Measurements from ENCODE around the gene A3GALT2. TPM values are rescaled to one million over a fixed set of nuclear protein-coding genes. Genes with fewer than 3 reads are reported as not detected.

The A3GALT2 gene
- polyA plus RNA-seq, 1 of the 3 experiments (the other 2 are of a cell fraction): 0.07 TPM

DNA sequence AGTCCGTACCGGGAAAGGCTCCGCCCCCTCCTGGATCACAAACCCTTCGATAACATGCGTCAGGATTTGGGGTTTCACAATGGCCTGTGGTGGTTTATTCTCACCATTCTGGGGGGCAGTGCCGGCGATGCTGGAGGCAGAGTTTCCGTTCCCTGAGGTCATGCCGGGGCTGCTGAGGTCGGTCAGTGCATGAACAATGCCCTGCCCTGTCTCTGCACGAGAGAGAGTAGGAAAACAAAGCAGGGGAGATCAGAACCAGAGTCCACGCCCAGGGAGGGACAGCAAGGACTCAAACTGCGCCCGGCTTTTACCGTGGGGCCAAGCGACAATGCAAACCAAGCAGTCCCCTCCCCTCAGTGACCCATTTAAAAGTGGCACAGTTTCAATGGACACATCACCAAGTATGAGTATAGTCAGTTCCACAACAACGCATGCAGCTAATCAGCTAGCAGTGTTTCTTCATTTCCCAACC, 13.2 kb upstream of the A3GALT2 start:
- no peak overlapping the region for H3K4me2 ChIP-seq

More for the DNA sequence above, 13.2 kb upstream of the A3GALT2 start:
- WGBS (ENCODE audit: low lambda C conversion rate): 90% methylated on average over 16 of the region's 17 CpGs
- no peaks in the 10 kb centered on the region for H3K27me3 ChIP-seq (ENCODE audit: insufficient read depth)
- peaks cover 100% of the 10 kb centered on the region for H3K79me2 ChIP-seq (ENCODE audit: insufficient read depth)
- POLR2A ChIA-PET: no interaction called here
- H3K27ac ChIP-seq (ENCODE audit: low read depth in 2 of 2, low read length in 1 of 2): no peak overlapping the region
- TF ChIP-seq, protein P1, sequence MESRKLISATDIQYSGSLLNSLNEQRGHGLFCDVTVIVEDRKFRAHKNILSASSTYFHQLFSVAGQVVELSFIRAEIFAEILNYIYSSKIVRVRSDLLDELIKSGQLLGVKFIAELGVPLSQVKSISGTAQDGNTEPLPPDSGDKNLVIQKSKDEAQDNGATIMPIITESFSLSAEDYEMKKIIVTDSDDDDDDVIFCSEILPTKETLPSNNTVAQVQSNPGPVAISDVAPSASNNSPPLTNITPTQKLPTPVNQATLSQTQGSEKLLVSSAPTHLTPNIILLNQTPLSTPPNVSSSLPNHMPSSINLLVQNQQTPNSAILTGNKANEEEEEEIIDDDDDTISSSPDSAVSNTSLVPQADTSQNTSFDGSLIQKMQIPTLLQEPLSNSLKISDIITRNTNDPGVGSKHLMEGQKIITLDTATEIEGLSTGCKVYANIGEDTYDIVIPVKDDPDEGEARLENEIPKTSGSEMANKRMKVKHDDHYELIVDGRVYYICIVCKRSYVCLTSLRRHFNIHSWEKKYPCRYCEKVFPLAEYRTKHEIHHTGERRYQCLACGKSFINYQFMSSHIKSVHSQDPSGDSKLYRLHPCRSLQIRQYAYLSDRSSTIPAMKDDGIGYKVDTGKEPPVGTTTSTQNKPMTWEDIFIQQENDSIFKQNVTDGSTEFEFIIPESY (IDR thresholded peaks at IDR 0.05; ENCODE audit: borderline replicate concordance, low read depth): no peak
- no peak for TF ChIP-seq NFIC (IDR thresholded peaks at IDR 0.05; ENCODE audit: borderline replicate concordance)
- TF ChIP-seq RFX5 (IDR thresholded peaks at IDR 0.05; ENCODE audit: low read length): no peak
- no peak for TF ChIP-seq EZH2phosphoT487 (IDR thresholded peaks at IDR 0.05; ENCODE audit: borderline replicate concordance, low read depth)
- no peak for TF ChIP-seq FOXM1 (IDR thresholded peaks at IDR 0.05; ENCODE audit: low read depth)
- TF ChIP-seq, protein P2, sequence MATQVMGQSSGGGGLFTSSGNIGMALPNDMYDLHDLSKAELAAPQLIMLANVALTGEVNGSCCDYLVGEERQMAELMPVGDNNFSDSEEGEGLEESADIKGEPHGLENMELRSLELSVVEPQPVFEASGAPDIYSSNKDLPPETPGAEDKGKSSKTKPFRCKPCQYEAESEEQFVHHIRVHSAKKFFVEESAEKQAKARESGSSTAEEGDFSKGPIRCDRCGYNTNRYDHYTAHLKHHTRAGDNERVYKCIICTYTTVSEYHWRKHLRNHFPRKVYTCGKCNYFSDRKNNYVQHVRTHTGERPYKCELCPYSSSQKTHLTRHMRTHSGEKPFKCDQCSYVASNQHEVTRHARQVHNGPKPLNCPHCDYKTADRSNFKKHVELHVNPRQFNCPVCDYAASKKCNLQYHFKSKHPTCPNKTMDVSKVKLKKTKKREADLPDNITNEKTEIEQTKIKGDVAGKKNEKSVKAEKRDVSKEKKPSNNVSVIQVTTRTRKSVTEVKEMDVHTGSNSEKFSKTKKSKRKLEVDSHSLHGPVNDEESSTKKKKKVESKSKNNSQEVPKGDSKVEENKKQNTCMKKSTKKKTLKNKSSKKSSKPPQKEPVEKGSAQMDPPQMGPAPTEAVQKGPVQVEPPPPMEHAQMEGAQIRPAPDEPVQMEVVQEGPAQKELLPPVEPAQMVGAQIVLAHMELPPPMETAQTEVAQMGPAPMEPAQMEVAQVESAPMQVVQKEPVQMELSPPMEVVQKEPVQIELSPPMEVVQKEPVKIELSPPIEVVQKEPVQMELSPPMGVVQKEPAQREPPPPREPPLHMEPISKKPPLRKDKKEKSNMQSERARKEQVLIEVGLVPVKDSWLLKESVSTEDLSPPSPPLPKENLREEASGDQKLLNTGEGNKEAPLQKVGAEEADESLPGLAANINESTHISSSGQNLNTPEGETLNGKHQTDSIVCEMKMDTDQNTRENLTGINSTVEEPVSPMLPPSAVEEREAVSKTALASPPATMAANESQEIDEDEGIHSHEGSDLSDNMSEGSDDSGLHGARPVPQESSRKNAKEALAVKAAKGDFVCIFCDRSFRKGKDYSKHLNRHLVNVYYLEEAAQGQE (IDR thresholded peaks at IDR 0.05; ENCODE audit: low read depth, low read length): no peak
- no peak for TF ChIP-seq CHD2 (IDR thresholded peaks at IDR 0.05; ENCODE audit: low read length, partially characterized antibody)
- TF ChIP-seq NRF1 (IDR thresholded peaks at IDR 0.05; ENCODE audit: low read depth, low read length): no peak
- TF ChIP-seq MXI1 (IDR thresholded peaks at IDR 0.05; ENCODE audit: low read depth, low read length): no peak
- TF ChIP-seq, protein P3, sequence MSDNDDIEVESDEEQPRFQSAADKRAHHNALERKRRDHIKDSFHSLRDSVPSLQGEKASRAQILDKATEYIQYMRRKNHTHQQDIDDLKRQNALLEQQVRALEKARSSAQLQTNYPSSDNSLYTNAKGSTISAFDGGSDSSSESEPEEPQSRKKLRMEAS (IDR thresholded peaks at IDR 0.05; ENCODE audit: low read depth): no peak
- no peak for TF ChIP-seq JUND (IDR thresholded peaks at IDR 0.05)
- TF ChIP-seq YY1 (IDR thresholded peaks at IDR 0.05; ENCODE audit: low read depth): no peak
- no peak for TF ChIP-seq FOSL2 (IDR thresholded peaks at IDR 0.05; ENCODE audit: borderline replicate concordance, low read depth)
- TF ChIP-seq, protein P4, sequence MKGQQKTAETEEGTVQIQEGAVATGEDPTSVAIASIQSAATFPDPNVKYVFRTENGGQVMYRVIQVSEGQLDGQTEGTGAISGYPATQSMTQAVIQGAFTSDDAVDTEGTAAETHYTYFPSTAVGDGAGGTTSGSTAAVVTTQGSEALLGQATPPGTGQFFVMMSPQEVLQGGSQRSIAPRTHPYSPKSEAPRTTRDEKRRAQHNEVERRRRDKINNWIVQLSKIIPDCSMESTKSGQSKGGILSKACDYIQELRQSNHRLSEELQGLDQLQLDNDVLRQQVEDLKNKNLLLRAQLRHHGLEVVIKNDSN (IDR thresholded peaks at IDR 0.05; ENCODE audit: borderline replicate concordance, low read depth): no peak
- no peak for TF ChIP-seq MEF2A (IDR thresholded peaks at IDR 0.05; ENCODE audit: borderline replicate concordance, low read depth)
- no peak for TF ChIP-seq SMC3 (IDR thresholded peaks at IDR 0.05; ENCODE audit: low read depth, low read length)
- TF ChIP-seq, protein P5, sequence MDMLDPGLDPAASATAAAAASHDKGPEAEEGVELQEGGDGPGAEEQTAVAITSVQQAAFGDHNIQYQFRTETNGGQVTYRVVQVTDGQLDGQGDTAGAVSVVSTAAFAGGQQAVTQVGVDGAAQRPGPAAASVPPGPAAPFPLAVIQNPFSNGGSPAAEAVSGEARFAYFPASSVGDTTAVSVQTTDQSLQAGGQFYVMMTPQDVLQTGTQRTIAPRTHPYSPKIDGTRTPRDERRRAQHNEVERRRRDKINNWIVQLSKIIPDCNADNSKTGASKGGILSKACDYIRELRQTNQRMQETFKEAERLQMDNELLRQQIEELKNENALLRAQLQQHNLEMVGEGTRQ (IDR thresholded peaks at IDR 0.05; ENCODE audit: borderline replicate concordance, low read depth, low read length): no peak
- no peak for TF ChIP-seq GATA2 (CRISPR knock-in tag; IDR thresholded peaks at IDR 0.05)
- TF ChIP-seq TCF12 (IDR thresholded peaks at IDR 0.05): no peak
- TF ChIP-seq RXRA (IDR thresholded peaks at IDR 0.05; ENCODE audit: borderline replicate concordance, low read depth): no peak
- no peak overlapping the region for H3K4me3 ChIP-seq (ENCODE audit: low read depth in 2 of 2, low read length in 1 of 2)
- H3K36me3 ChIP-seq (replicated peaks in 1 of 2; ENCODE audit: control insufficient read depth in 1 of 2, insufficient read depth in 2 of 2, low read length in 1 of 2): peaks cover 58 to 71% of the 10 kb centered on the region in 2 experiments
- H3F3A ChIP-seq (replicated peaks; ENCODE audit: insufficient read depth): peaks cover 19% of the 10 kb centered on the region
- peaks cover 34 to 56% of the 10 kb centered on the region in 2 experiments for H3K4me1 ChIP-seq (ENCODE audit: control insufficient read depth in 1 of 2, insufficient read depth in 2 of 2, low read depth in 1 of 2, low read length in 1 of 2)
- no peaks in the 10 kb centered on the region for H3K9me3 ChIP-seq
- CTCF ChIA-PET: interaction anchor here (1.1 to 5.6 kb wide), 3 partner anchors 34 to 208 kb away, joined by 3 to 24 read pairs (median 3); no protein-coding TSS in a partner anchor
- no peaks in the 10 kb centered on the region for H3K9me2 ChIP-seq
- no peak overlapping the region for H3K9ac ChIP-seq
- H2AFZ ChIP-seq (ENCODE audit: low read depth): no peak overlapping the region
- peaks cover 100% of the 10 kb centered on the region for H4K20me1 ChIP-seq (ENCODE audit: insufficient read depth)
- no peak for DNase-seq

Data from SK-N-SH (cell line).